ENCODE measurements around the gene SGF29. TPM values are rescaled to one million over a fixed set of nuclear protein-coding genes. Genes with fewer than 3 reads are reported as not detected.

SGF29 gene
- total RNA-seq, 1 donor: 11.9 TPM

GRCh38 chr16:28532940-28533647, 20.6 kb upstream of the SGF29 start:
- no peak overlapping the region for H3K4me3 ChIP-seq (ENCODE audit: low read depth, low read length)
- TF ChIP-seq CTCF (IDR thresholded peaks at IDR 0.05; ENCODE audit: insufficient read depth, low read length): no peak
- no peak for DNase-seq (ENCODE audit: low read depth)

- TF ChIP-seq CTCF (IDR thresholded peaks at IDR 0.05; ENCODE audit: insufficient read depth, low read length): no peak
- peak; percentile 89 for DNase-seq (ENCODE audit: low read depth)
- no peak overlapping the region for H3K4me3 ChIP-seq (ENCODE audit: low read depth, low read length)
These were observed 19.0 kb upstream of the SGF29 start for GRCh38 chr16:28534542-28535373.

GRCh38 chr16:28537076-28537475, 16.6 kb upstream of the SGF29 start:
- DNase-seq (ENCODE audit: low read depth): no peak
- TF ChIP-seq CTCF (IDR thresholded peaks at IDR 0.05; ENCODE audit: insufficient read depth, low read length): no peak
- H3K4me3 ChIP-seq (ENCODE audit: low read depth, low read length): peak overlapping the region; percentile 89

- DNase-seq (ENCODE audit: low read depth): no peak
- H3K4me3 ChIP-seq (ENCODE audit: low read depth, low read length): peak overlapping the region; percentile 89
- TF ChIP-seq CTCF (IDR thresholded peaks at IDR 0.05; ENCODE audit: insufficient read depth, low read length): no peak
These were observed 15.6 kb upstream of the SGF29 start for GRCh38 chr16:28537964-28538732.

GRCh38 chr16:28538733-28539596, 14.8 kb upstream of the SGF29 start, which contains the start of gene NUPR1:
Gene NUPR1, minus strand, starts transcription at chr16:28538974. Its CDS starts 67 bp downstream, at chr16:28538907.
- TF ChIP-seq CTCF (IDR thresholded peaks at IDR 0.05; ENCODE audit: insufficient read depth, low read length): no peak
- H3K4me3 ChIP-seq (ENCODE audit: low read depth, low read length): peak within 1 kb of the TSS; percentile 89
- DNase-seq (ENCODE audit: low read depth): peak; percentile 100

GRCh38 chr16:28540346-28540745, 13.4 kb upstream of the SGF29 start:
- no peak for TF ChIP-seq CTCF (IDR thresholded peaks at IDR 0.05; ENCODE audit: insufficient read depth, low read length)
- H3K4me3 ChIP-seq (ENCODE audit: low read depth, low read length): no peak overlapping the region
- no peak for DNase-seq (ENCODE audit: low read depth)
